Cerebellar nuclear complex (tissue), 1 donor: ENCODE results near the gene ANKRD33B.
"Not testable (repeated sequence)": the region's sequence is repeated elsewhere in the genome, so short reads cannot be mapped to it uniquely, and the experiment has no call there.

Experiments used
- DNase-seq, 2 experiments: peaks; one replicate each; lab custom pipeline; 2025; lab: John Stamatoyannopoulos, UW

Gene ANKRD33B

DNA sequence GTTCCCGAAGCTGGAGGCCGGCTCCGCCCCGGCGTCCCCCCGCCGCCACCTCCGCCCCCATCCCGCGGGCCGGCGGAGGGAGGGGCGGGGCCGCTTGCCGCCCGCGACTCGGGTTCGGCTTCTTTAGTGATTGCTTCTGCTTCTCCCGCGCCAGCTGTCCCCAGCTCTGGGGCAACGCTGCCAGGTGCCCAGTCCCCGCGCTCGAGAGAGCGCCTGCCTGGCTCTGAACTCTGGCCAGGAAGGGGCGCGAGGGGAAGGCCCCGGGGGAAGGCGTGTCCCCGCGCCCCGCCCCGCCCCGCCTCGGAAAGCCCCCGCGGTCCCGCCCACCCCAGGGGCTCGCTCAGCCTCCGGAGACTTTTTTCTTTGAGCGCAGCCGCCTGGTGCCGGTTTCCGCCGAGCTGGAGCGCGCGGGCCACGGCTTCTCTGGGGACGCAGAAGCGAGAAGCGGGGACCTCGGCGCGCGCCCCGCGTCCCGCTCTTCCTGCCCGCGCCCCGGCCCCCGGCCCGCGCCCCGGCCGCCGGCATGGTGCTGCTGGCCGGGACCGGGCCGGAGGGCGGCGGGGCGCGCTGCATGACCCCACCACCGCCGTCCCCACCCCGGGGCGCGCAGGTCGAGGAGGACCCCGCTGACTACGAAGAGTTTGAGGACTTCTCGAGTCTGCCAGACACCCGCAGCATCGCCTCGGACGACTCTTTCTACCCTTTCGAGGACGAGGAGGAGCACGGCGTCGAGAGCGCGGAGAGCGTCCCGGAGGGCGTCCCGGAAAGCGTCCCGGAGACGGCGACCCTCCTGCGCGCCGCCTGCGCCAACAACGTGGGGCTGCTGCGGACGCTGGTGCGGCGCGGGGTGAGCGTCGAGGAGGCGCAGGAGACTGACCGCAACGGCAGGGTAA is at the start of gene ANKRD33B:
ANKRD33B (plus strand) TSS at position 126 of the 893 bp plus-strand sequence; CDS start at position 524, 398 bp downstream.
- DNase-seq = no peak

DNA sequence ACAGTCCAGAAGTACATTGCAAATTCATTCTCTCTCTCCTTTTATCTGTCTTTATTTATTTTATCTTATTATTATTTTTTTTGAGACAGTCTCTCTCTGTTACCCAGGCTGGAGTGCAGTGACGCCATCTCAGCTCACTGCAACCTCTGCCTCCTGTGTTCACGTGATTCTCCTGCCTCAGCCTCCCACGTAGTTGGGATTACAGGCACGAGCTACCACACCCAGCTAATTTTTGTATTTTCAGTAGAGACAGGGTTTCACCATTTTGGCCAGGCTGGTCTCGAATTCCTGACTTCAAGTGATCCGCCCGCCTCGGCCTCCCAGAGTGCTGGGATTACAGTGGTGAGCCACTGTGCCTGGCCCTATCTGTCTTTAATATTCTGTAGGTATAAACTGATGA is 49.3 kb upstream of the ANKRD33B start:
- not testable (repeated sequence) for DNase-seq

DNA sequence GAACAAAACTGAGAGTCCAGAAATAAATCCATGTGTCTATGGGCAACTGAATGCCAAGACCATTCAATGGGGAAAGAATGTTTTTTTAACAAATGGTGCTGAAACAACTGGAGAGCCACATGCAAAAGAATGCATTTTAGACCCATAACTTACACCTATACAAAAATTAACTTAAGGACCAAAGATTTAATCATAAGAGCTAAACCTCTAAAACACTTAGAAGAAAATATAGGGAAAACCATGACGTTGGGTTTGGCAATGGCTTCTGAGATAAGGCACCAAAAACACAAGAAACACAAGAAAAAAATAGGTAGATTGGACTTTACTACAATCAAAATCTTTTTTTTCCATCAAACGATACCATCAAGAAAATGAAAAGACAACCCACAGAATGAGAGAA is 48.4 kb upstream of the ANKRD33B start:
- DNase-seq = no peak

DNA sequence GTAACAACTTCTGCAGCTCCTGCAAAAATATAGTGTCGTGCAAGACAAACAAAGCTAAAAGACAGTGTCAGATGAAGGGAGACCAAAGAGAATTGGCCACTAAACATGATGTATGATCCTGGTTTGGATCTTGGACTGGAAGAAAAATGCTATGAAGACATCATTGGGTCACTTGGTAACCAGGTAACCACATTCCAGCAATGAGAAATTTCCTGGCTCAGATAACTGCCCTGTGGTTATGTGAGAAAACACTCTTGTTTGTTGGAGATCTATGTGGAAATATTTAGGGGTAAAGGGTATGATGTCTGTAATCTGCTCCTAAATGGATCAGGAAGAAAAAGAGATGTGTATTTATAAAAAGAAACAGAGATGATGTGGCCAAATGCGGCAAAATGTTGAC is 45.5 kb upstream of the ANKRD33B start:
- DNase-seq = no peak

DNA sequence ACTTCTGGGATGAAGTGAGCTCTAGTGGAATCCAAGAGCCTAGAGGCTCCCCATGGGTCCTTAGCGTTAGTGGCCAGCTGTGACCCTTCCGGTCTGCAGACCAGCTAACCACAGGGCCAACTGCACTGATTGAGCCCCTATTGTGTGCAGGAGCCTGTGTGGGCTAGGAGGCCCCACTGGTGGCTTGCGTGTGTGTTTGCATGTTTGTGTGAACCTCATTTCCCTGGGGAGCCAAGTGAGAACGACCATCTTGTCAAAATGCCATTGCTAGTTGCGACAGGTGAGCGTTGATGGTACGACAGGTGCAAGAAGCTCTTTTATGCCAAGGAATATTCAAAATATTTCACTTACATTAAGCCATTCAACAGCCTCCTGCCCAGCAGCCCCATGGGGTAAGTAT is 44.1 kb upstream of the ANKRD33B start:
- DNase-seq = no peak

DNA sequence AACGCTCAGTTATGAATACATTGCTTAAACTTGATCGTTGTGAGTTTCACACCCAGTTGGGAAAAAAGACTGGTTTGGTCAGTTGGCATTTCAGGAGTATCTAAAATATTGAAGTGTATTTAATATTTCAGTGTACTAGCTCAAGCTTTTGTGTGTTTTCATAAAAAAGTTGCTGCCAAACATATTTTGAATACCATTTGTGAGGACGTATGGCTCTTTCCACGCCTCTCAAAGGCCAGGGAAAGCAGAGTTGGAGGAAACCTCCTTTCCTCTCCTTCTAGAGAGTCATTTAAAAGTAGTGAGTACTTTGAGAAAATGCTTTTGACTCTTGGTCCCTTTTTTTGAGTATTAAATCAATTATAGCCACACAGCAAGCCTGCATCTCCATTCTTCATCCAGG is 43.2 kb upstream of the ANKRD33B start:
- no peak for DNase-seq

DNA sequence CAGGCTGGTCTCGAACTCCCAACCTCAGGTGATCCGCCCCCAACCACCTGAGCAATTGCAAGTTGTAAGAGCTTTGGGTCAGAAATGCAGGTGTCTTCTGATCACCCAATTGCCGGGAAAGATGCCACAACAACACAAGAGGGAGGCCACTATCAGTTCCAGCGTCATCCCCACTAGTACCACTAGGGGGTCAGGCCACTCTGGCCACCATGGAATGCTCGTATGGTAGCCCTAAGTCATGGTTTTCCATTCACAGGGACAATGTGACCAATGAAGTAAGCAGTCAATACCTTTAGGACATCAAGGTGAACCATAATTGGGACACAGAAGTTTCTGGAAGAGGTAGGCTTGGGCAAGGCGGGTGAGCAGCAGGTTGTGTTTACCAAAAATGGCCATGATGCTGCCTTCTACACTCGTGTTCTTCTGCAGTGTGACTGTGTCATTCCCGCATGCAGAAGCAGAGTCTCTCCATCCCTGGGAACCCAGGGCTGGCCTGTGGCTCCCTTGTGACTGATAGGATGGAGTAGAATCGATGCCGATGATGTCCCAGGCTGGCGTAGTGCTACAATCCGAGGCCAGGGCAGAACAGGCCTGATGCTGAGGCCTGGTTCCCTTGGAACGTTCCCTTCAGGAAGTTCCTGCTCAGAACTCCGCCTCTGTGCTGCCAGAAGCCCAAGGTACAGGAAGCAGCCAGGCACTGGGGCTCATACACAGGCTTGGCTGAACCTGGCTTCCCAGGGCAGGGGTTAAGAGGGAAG is 42.2 kb upstream of the ANKRD33B start:
- DNase-seq = no peak

DNA sequence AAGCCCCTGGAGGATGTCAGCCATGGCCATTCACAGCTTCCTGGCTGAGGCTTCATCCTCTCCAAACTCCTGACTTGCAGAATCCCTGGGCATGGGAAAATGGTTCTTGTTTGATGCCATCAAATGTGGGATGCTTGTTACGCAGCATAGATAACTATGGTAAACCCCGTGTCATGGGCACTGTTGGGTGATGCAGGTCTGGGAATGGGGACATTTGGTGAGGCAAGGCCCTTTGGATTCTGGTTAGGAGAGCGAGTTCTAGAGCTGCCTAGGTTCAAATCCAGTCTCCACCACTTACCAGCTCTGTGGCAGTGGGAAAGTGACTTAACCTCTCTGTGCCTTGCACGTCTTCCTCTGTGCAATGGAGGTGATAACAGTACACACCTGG is 41.7 kb upstream of the ANKRD33B start:
- no peak for DNase-seq

DNA sequence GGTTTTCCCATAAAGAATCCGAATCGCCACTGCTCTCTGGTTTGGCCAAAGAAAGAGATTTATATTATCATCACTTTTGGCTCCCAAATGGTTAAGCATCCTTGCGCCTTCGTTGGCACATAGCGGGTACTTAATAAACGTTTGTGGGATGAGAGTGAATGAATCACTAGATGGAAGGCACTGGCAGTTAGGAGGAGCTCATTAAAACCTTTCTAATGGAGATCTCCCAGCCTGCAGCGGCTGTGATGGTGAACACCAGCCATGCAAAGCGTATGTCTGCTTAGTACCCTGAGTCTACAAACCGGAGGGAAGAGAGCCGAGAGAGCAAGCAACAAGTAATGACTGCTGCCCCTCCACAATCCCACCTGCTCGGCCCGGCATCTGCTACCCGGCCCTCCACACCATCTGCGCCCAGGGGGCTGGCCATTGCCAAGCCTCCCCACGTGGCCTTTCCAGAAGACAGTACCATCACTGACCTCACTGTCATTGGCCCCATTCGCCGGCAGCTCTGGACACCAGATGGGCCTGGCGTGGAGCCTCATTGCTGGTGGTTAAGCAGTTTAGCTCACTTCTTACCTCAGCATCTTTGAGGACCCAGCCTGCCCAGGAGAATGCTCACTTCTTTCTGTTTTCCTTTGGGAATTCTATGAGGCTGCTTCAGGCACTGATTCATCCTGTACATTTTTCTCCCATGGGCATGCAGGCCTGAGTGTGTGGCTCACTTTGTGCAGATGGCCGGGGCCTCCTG is 39.3 kb upstream of the ANKRD33B start:
- DNase-seq = peak; percentile 76 to 94

DNA sequence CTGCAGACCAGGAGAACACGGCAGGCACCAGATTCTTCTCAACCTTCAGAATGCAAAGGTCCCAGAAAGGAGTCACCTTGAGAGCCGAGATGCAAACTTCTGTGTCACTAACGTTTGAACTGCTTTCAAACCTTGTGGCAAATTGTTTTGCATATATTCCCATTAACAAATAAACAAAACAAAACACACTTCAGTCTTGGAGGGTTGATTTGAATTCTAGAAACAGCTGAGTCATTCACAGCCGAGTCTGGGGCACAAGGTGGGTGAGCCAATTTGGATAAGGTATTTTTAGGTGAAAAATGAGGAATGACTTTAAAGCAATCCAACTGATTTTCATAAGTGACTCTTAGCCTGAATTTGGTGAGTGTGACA is 38.8 kb upstream of the ANKRD33B start:
- peak in 1 of 2 experiments; percentile 13 for DNase-seq

DNA sequence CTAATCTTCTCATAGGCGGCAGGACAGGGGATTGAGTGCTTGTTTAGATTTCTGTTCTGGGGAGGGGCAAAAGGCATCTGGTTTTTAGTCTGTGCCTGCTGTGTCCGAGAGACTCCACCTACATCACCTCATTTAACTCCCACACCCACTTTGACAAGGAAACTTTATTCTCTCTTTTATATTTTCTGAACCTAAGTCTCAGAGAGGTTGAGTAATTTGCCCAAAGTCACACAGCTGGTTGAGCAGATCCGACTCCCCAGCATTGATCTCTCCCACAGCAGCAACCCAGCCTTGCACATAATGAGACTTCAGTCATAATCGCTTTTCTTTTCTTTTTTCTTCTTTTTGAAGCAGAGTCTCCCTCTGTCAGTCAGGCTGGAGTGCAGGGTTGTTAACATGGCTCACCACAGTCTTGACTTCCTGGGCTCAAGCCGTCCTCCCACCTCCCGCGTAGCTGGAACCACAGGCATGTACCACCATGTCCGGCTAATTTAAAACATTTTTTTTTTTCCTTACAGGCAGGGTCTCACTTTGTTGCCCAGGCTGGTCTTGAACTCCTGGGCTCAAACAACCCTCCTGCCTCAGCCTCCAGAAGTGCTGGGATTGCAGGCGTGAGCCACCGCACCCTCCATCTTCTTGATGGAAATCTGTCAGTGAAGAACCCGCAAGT is 36.5 kb upstream of the ANKRD33B start:
- DNase-seq = no peak

DNA sequence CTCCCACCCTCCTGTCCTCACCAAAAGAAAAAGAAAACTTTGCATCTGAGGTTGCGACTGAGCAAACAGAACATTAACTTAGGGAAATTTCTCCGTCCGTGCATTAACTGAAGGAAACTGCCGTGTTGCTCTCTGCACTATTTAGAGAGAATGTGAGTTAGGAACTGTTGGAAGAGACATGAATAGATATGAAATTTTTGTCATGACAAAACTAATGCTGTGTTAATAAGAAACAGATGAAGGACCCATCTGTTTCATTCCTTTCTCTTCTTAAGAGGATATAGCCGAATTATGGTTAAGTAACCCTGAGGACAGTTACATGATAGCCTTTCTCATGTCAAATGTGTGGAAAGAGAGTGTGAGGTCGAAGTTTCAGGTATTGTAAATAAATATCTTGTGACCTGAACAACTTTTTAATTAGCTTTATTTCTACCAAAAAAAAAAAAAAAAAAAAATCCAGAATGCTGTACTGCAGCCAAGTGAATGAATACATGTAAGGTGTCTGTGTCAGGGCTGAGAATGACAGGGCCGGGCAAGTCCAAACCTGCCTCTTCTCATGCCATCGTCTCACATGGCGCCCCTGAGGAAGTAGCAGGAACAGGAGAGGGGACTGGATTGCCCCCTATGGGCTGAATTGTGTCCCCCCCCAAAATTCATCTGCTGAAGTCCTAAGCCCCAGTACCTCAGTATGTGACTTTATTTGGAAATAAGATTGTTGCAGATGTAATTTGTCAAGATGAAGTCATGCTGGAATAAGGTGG is 35.6 kb upstream of the ANKRD33B start:
- DNase-seq = no peak

DNA sequence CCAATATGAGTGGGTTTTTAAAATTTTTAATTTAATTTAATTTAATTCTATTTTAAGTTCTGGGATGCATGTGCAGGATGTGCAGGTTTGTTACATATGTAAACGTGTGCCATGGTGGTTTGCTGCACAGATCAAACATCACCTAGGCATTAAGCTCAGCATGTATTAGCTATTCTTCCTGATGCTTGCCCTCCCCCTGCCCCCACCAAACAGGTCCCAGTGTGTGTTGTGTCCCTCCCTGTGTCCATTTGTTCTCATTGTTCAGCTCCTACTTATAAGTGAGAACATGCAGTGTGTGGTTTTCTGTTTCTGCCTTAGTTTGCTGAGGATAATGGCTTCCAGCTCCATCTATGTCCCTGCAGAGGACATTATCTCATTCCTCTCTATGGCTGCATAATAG is 35.0 kb upstream of the ANKRD33B start:
- DNase-seq = no peak

DNA sequence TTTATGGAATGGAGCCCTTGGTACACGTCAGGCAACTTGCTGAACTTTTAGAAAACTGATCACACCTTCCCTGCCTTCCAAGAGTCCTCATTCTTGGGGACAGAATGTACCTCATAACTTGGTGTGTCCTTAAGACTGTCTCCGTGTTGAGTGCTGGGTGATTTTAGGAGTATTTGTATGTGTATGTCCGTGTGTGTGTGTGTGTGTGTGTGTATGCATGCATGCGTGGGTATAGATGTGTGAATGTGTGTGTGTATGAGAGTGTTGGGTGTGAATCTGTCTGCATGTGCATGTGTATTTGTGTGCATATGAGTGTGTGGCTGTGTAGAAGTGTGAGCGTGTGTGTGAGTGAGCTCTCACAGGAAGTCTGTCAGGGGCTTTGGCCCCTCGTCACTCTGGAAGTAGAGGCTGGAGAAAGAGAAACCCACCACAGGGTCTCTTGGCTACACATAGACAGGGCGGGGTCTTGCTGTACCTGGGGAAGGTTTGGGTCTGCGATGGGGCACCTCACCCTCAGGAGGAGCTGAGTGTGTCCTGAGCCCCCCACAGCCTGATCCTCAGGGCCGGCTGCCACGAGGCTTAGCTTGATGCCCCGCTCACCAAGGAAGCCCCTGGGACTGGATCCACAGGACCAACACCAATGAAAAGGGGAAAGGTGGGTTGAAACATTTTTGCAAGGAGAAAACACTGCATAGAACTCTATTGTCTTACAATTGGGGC is 33.1 kb upstream of the ANKRD33B start:
- DNase-seq = no peak

DNA sequence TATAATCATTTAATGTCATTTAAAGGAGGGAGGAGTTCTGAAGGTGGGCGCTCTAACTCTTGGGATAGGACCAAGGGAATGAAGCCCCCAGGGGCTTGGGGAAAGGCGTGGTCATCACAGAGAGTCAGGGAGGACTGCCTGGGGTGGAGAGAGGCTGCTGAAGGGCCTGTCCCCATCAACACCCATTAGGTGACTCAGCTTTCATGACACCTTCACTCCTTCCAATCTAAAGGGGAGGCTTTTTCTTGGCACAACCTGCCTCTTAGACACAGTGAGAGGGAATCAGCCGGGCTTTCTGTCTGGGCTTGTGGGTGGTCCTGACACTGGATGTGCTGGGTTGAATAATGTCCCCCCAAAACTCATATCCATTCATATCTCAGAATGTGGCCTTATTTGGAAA is 31.4 kb upstream of the ANKRD33B start:
- no peak for DNase-seq

DNA sequence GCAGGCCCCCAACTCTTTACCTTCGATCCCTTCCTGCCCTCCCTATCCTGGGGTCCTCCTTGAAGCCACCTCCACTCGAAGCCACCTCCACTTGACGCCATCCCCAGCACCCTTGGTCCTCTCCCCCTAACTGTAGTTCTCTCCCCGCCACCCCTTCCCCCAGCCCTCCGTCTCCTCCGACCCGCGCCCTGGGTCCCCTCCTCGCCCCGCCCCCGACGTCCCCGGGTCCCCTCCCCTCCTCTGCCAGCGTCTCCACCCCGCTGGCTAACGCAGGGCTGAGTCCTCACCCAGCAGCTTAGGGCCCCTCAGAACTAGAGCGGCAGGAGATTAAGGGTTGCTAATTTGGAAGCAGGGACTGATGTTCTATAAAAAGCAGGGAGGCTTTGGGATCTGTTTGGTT is 30.6 kb upstream of the ANKRD33B start:
- DNase-seq = no peak

DNA sequence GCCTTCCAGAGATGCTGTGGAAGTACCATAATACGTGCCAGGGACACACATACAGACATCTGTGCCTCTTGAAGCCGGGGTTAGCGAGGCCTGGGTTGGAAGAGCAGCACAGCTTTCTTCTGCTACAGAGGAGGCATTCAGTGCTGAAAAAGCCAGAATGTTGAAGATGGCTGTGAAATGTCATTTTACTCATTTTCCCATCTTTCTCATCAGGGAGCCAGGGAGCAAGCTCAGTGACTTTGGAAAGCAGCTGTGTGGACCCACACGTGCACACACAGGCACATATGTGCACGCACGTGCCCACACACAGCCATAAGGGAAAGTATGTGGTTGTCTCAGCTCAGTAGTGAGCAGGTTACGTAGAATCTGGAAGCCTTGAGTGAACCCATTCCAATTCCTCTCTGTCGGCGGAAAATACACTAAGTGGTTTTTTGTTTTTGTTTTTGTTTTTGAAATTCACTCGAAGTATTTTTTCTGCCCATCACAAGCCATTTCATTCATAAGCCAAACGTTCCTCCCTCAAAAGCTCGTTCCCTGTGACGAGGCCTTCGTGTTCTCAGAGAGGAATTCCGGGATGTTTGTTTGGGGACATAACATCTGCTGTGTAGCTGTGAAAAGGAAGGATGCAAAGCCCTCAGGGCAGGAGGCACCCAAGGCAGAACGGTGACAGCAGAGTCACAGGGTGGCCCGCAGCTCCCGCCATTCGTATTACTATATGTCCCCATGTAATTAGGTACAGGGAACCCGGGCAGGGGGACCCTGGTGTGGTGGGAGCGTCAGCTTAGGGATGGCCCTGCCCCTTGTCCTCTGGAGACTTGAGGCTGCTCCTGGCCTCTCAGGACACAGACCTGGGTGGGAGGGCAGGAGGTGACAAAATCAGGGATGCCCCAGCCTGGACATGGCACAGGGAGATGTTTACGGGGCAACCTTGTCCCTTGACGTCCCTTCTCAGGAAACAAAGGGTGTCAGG is 29.0 kb upstream of the ANKRD33B start:
- no peak for DNase-seq

DNA sequence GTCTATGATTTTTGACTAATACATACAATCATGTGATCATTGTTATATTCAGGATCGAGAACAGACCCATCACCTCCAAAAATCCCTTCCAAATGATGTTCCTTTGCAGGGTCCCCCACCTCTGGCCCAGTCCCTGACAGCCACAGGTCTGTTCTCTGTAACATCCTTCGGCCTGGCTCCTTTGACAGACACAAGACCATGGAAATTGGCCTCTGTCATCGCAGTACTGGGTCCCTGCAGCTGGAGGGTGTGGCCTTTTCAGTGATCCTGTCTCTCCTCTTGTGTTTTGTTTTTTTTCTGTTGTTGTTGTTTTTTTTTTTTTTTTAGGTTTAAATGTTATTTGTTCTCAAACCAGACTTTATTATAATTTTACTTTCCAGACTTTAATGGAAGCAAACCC is 27.4 kb upstream of the ANKRD33B start:
- no peak for DNase-seq

DNA sequence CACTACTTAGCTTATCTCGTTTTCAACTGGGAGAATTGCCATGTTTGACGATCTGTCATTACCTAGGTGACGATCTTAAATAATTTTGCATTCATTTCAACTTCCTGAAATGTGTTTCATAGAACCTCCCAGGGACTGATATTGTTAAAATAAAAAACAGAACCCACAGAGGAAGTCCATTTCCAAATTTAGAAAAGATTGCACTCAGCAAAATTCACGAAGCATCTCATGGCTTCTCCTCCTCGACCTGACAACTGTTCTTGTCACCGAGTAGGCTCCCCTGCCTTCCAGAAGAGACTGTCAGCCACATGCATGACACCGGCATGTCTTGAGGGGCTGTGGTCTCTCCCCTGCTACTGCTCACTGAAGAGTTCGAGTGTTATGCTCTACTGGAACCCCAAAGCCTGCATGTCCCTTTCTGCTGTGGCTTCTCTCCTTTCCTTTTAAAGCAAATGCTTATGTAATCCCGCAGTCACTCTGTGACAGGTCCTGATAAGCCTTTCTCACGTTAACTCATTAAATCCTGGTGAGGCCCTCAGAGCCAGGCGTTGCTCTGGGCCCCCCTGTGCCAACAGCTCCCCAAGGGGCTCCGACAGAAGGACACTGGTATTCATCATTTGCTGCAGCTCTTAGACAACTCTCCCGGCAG is 26.8 kb upstream of the ANKRD33B start:
- DNase-seq = no peak
